Activated CD4-positive, alpha-beta T cell treated with anti-CD3 and anti-CD28 coated beads for 1 hour (primary cell): ENCODE results near the gene TIMM10.

ENCODE experiments used
- DNase-seq: peaks from one replicate; pipeline ENCODE4 v3.0.0-alpha.2; 2020

The TIMM10 gene

GRCh38 chr11:57481915-57482781, 48.4 kb downstream of the TIMM10 start:
- DNase-seq = no peak

- DNase-seq = no peak
These were observed 49.2 kb downstream of the TIMM10 start for GRCh38 chr11:57481315-57481714.

- DNase-seq = peak; percentile 39
These were observed 50.0 kb downstream of the TIMM10 start for GRCh38 chr11:57480409-57481137.

- no peak for DNase-seq
These were observed 50.6 kb downstream of the TIMM10 start for GRCh38 chr11:57479911-57480310.

GRCh38 chr11:57479021-57479663, 51.4 kb downstream of the TIMM10 start:
- no peak for DNase-seq
